ENCODE data around the gene PCNX3.

- TF ChIP-seq CTCF (IDR thresholded peaks at IDR 0.05) (no peak), POLR2AphosphoS5 (IDR thresholded peaks at IDR 0.05; ENCODE audit: low read depth, low read length) (no peak), REST (IDR thresholded peaks at IDR 0.05; ENCODE audit: insufficient read depth in 1 of 2, low read depth in 2 of 2, low read length in 1 of 2) (no peak), SIN3A (IDR thresholded peaks at IDR 0.05; ENCODE audit: borderline replicate concordance, insufficient read depth, low read depth, low read length) (no peak), TCF7L2 (IDR thresholded peaks at IDR 0.05; ENCODE audit: low read depth, low read length) (no peak)
Observed at GRCh38 chr11:65651339-65651588, 35.7 kb downstream of the PCNX3 start.

Data from Panc1 (cell line).